Esophagus squamous epithelium (tissue), 5 donors: ENCODE data around the gene TRPV6. TPM values are rescaled to one million over a fixed set of nuclear protein-coding genes. Genes with fewer than 3 reads are reported as not detected.

Experiments used
- DNase-seq: peaks from one replicate; lab custom pipeline; 2025; lab: John Stamatoyannopoulos, UW
- H3K27ac ChIP-seq, 4 donors: fragments of 200-600 bp; sonication (generic); one replicate each; pipeline ENCODE4 v1.5.1; 2016 to 2019; ENCODE audit warnings: mild to moderate bottlenecking in 1 of 4
- H3K27me3 ChIP-seq, 4 donors: fragments of 200-600 bp; sonication (generic); 1 replicate in 3 of 4; 2 replicates in 1 of 4; pipeline versions ENCODE4 v1.5.1 to v1.6.0; 2017 to 2021; ENCODE audit warnings: antibody characterized with exemption in 1 of 4
- H3K36me3 ChIP-seq, 3 donors: fragments of 200-600 bp; sonication (generic); one replicate each; pipeline ENCODE4 v1.5.1; 2016 to 2019
- H3K4me1 ChIP-seq, 3 donors: fragments of 200-600 bp; sonication (generic); one replicate each; pipeline ENCODE4 v1.5.1; 2017 to 2019
- H3K4me3 ChIP-seq, 4 donors: fragments of 200-600 bp; sonication (generic); 1 replicate in 3 of 4; 2 replicates in 1 of 4; pipeline ENCODE4 v1.5.1; 2016 to 2019; ENCODE audit warnings: mild to moderate bottlenecking in 2 of 4, moderate library complexity in 1 of 4
- H3K9me3 ChIP-seq, 3 donors: fragments of 200-600 bp; sonication (generic); one replicate each; pipeline ENCODE4 v1.5.1; 2016 to 2019
- CTCF ChIP-seq, 6 experiments: fragments of 450-650 bp in 4 of 6; fragments of 200-600 bp in 2 of 6; sonication (generic) in 2 of 6; IDR thresholded peaks; one replicate each; pipeline ENCODE4 v1.5.1; 2016 to 2019; ENCODE audit warnings: antibody characterized with exemption in 6 of 6, mild to moderate bottlenecking in 4 of 6, moderate library complexity in 4 of 6
- POLR2A ChIP-seq, 4 donors: fragments of 450-650 bp; IDR thresholded peaks; one replicate each; pipeline ENCODE4 v1.6.1; 2017; ENCODE audit warnings: antibody characterized with exemption in 4 of 4, mild to moderate bottlenecking in 4 of 4, moderate library complexity in 3 of 4
- WGBS, 2 donors: methylation state at CpG; one replicate each; pipeline ENCODE4 v1.1.5; 2018; 5-methylcytosine and 5-hydroxymethylcytosine counted together
- intact Hi-C: fragments of 100-400 bp; cut with DNase I; formaldehyde crosslinking; loops from one replicate; pipeline ENCODE4 v1.15.0; 2022
- total RNA-seq, 4 donors: library from RNA; depleted of rRNA; stranded (reverse); fragments of >200 nt; gene quantifications; one replicate each; pipeline ENCODE4 v1.1.0, GENCODE V29; 2016
- donor health status: DM: yes; HTN: yes; CAD: no.

Gene TRPV6
- total RNA-seq, 4 donors from 2014 or later, result 0.79 to 6.9 (median 4.5) TPM

- Histone ChIP-seq H3K4me1 (peaks cover 0 to 9% (median 4%) of the 10 kb centered on the region in 3 donors), H3K27me3 (peaks cover 0 to 16% (median 0%) of the 10 kb centered on the region in 4 donors), H3K9me3 (no peaks in the 10 kb centered on the region), H3K27ac (no peak overlapping the region), H3K4me3 (no peak overlapping the region), H3K36me3 (no peaks in the 10 kb centered on the region)
- WGBS, 2 donors, result 80% methylated on average over 2 of the region's 5 CpGs; no CpG with 5 or more reads in 1 of the 2 donors
- intact Hi-C loops, result no loop called here
- TF ChIP-seq POLR2A (IDR thresholded peaks at IDR 0.05), result no peak
- no peak for TF ChIP-seq CTCF (IDR thresholded peaks at IDR 0.05)
- no peak for DNase-seq
These were observed 7.4 kb upstream of the TRPV6 start for GRCh38 chr7:142892951-142893350.

GRCh38 chr7:142891490-142892082, 6.0 kb upstream of the TRPV6 start:
- no peak overlapping the region for H3K27ac ChIP-seq
- H3K9me3 ChIP-seq, result no peaks in the 10 kb centered on the region
- peaks cover 0 to 7% (median 0%) of the 10 kb centered on the region in 3 donors for H3K4me1 ChIP-seq
- peaks cover 0 to 16% (median 0%) of the 10 kb centered on the region in 4 donors for H3K27me3 ChIP-seq
- no peak overlapping the region for H3K4me3 ChIP-seq
- no peak for DNase-seq
- TF ChIP-seq CTCF (IDR thresholded peaks at IDR 0.05), result no peak
- intact Hi-C loops, result no loop called here
- H3K36me3 ChIP-seq, result no peaks in the 10 kb centered on the region
- WGBS, 2 donors, result 85 to 88% methylated on average over 10 of the region's 10 CpGs

GRCh38 chr7:142890874-142891485, 5.4 kb upstream of the TRPV6 start:
- 80 to 85% methylated on average over 12 of the region's 12 CpGs for whole genome bisulfite sequencing, 2 donors

GRCh38 chr7:142889816-142890215, 4.3 kb upstream of the TRPV6 start:
- 47 to 67% methylated on average over 2 to 3 of the region's 3 CpGs for WGBS, 2 donors
- Histone ChIP-seq H3K27ac (no peak overlapping the region), H3K36me3 (no peaks in the 10 kb centered on the region), H3K9me3 (no peaks in the 10 kb centered on the region), H3K4me3 (no peak overlapping the region), H3K4me1 (peaks cover 0 to 25% (median 8%) of the 10 kb centered on the region in 3 donors), H3K27me3 (peaks cover 0 to 16% (median 0%) of the 10 kb centered on the region in 4 donors)
- intact Hi-C loops, result no loop called here
- DNase-seq, result no peak
- TF ChIP-seq POLR2A (IDR thresholded peaks at IDR 0.05) (no peak), CTCF (IDR thresholded peaks at IDR 0.05) (no peak)

More at GRCh38 chr7:142890874-142891485, 5.4 kb upstream of the TRPV6 start:
- intact Hi-C loops, result no loop called here
- TF ChIP-seq CTCF (IDR thresholded peaks at IDR 0.05), result no peak
- no peak for TF ChIP-seq POLR2A (IDR thresholded peaks at IDR 0.05)
- no peaks in the 10 kb centered on the region for H3K36me3 ChIP-seq
- H3K27ac ChIP-seq, result no peak overlapping the region
- H3K27me3 ChIP-seq, result peaks cover 0 to 16% (median 0%) of the 10 kb centered on the region in 4 donors
- no peaks in the 10 kb centered on the region for H3K9me3 ChIP-seq
- H3K4me1 ChIP-seq, result peaks cover 0 to 13% (median 4%) of the 10 kb centered on the region in 3 donors
- DNase-seq, result no peak
- H3K4me3 ChIP-seq, result no peak overlapping the region

- Histone ChIP-seq H3K27me3 (peaks cover 0 to 10% (median 0%) of the 10 kb centered on the region in 4 donors), H3K27ac (no peak overlapping the region), H3K36me3 (no peaks in the 10 kb centered on the region), H3K4me1 (peaks cover 0 to 43% (median 8%) of the 10 kb centered on the region in 3 donors), H3K4me3 (no peak overlapping the region), H3K9me3 (no peaks in the 10 kb centered on the region)
- no peak for DNase-seq
- intact Hi-C loops, result no loop called here
- TF ChIP-seq CTCF (IDR thresholded peaks at IDR 0.05) (no peak), POLR2A (IDR thresholded peaks at IDR 0.05) (no peak)
- 89% methylated on average over 11 to 12 of the region's 12 CpGs for WGBS, 2 donors
These were observed 1.9 kb upstream of the TRPV6 start for GRCh38 chr7:142887282-142888015.
